ENCODE results near the gene POU2F3. TPM values are rescaled to one million over a fixed set of nuclear protein-coding genes. Genes with fewer than 3 reads are reported as not detected.
A peak's percentile ranks its signal among the peaks of the same experiment; 100 is the strongest.

The POU2F3 gene
- polyA plus RNA-seq, 3 donors = 0.38 to 0.64 (median 0.47) TPM

GRCh38 chr11:120280600-120281051, 40.7 kb downstream of the POU2F3 start:
- DNase-seq = no peak

- DNase-seq = no peak
These were observed 41.3 kb downstream of the POU2F3 start for GRCh38 chr11:120281143-120281795.

GRCh38 chr11:120283124-120283523, 43.2 kb downstream of the POU2F3 start:
- no peak for DNase-seq

GRCh38 chr11:120284272-120284671, 44.3 kb downstream of the POU2F3 start:
- DNase-seq = no peak

- no peak for DNase-seq
These were observed 45.3 kb downstream of the POU2F3 start for GRCh38 chr11:120285256-120285655.

DNA sequence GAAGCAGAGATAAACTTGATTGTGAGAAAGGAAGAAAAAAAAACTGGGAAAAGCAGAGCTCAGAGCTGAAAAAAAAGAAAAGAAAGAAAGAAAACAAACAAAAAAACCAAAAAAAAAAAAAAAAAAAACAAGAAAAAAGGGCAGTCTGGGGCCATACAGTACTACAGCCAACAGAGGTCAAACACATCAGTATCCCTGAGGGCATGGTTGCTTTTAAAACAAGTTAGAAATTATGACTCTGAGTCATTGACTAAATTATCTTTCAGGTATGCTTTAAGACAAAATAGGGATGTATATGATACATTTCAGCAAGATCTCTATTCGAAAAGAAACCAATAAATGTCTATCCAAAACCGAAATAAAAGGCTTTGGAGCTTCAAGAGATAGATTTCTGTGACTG, 48.1 kb downstream of the POU2F3 start:
- no peak for DNase-seq

DNA sequence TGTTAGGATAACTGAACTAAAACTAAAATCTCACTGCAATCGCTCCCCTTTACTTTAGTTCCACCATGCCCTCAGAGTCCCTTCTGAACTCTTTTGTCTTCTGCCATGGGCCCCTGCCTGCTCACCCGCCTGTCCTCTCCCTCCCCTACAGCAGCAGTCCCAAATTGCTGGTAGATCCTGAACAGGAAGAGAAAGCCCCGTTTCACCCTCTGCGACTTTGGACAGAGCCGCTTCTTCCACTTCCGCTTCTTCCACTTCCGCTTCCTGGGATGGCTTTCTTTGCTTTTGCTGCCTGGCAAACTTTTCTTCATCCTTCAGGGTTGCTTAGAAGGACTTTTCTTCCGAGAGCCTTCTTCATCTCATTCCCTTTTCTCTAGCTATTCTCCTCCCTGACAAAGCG, 49.5 kb downstream of the POU2F3 start:
- no peak for DNase-seq

DNA sequence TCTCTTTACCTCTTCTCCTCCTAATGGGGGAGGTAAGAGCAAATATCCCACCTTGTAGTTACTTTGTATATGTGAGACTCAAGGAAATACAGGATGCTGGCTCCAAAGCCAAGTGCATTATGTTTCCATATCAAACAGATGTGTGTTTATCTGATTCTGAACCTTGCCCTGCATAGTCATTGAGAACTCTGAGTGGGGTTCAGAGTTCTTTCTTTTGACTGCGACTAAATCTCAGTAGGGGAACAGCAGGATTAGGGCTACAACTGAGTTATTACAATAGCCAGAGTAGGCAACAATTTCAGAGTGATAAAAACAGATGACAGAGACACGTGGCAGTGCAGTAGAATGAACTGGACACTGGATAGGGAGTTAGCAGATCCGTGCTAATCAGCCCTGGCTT, 51.0 kb downstream of the POU2F3 start:
- DNase-seq = no peak

DNA sequence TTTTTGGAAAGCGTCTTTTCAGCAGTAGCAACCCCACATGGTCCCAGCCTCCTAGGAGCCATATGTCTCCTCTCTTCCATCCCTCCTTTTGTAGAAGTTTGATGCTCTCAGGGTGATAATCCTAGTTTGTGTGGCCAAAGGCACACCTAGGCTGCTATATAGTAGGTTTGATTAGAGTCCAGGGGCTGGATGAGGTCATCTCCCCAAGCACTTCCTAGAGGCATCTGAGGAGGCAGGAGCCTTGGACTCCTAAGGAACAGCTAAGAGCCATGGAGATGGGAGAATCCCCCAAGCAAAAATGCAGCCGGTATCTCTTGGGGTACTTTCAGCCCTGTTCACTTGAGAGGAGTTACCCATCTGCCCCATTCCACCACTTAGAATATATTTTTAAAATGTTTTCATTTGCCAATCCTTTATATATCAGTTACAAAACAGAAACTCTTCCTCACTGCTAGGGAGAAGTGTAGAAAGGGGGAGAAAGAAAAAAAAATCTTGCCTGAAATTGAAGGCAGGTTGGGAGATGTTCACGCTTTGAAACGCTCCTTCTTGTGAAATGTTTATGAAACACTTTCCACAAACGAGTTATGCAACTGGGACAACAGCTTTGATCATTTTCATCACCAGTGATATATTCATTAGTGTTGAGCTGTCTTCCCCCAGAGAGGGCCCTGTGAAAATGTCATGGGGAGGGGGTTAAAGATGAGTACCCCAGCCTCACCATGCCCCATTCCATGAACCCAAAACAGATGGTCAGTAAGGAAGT, 53.3 kb downstream of the POU2F3 start:
- DNase-seq = no peak

DNA sequence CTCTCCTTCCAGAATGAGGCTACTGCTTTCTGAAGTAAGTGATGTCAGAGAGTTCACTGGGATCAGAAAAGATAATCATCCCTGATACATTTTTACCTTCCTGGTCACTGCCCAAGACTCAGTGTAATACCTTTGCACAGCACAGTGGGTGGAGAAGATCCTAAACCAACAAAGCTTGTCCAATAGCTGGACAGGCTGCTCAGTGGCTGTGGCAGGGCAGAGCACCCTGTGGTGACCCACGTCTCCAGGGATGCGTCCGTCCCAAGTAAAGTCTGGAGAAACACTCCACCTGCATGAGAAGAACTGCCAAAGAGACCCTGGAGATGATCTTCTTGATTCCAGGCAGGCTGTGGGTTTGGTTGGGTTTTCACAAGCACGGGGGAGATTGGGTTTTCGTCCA, 54.2 kb downstream of the POU2F3 start:
- DNase-seq = no peak

DNA sequence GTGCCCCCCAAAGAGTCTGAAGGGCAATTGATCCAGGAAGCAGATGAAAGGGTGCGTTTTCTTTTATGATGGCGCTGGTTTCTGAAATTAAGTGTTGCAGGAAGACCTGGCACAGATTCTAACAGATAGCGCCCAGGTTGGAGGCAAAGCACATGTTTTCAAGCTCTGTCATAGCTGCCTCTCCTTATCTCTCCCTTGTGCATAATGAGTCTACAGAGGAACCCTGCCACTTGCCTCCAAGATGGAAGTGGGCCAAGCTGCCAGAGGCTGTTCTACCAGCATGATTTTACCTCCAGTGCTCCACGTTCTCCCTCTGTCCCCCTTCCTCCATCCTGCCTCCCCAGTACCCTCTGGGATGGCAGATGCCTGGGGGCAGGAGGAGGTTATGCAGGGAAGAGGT, 55.2 kb downstream of the POU2F3 start:
- DNase-seq = no peak

DNA sequence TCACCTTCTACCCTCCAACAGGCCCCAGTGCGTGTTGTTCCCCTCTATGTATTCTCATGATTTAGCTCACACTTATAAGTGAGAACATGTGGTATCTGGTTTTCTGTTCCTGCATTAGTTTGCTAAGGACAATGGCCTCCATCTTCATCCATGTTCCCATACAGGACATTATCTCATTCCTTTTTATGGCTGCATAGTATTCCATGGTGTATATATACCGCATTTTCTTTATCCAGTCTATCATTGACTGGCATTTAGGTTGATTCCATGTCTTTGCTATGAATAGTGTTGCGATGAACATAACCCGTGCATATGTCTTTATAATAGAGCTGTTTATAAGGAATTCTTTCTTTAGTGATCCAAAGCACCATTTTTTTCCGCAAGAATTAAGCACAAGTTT, 56.6 kb downstream of the POU2F3 start:
- no peak for DNase-seq

DNA sequence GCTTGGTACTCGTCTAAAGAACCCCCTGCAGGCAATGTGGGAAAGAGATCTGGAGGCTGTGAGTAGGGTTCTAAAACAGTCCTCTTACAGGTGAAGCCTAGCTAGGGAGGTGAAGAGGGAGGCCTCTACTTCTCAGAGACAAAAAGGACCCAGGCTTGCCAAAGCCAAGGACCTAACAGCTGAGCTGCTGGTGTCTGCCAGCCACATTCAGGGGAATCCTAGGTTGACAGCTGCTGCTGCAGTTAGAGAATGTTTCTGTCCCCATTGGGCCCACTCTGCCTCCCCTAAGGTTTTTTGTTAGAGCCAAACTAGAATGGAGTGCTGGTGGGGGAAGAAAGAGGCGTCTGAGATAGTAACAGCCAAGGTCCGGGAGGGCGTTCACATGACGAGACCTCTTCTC, 58.5 kb downstream of the POU2F3 start:
- no peak for DNase-seq

GRCh38 chr11:120302001-120302805, 62.3 kb downstream of the POU2F3 start:
- DNase-seq = no peak

DNA sequence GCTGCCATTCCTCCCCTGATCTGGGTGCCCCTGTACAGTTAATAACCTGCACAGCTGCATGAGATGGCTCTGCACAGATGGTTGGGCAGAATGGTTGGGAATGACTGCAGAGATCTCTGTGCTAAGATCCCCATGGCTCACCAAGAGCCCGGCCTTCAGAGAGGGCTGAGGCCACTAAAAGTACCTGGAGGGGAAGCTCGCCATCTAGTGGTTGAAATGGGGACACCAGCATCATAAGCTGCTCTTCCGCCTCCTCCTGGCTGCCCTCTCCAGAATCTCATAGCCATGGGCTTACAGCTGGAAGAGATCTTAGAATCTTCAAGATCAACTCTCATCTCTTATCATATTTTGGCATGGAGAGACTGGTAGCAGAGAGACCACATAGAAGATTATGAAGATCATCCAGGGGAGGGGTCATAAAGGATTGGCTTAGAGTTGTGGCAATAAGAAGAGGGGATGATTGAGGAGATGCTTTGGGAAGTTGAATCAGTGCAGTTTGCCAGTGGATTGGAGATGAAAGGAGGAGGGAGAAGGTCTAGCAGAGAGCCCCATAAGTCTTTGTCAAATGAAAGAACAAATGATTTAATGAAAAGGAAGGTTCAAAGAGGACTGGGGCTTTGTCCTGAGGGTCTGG, 63.2 kb downstream of the POU2F3 start:
- peak; percentile 61 for DNase-seq

GRCh38 chr11:120304526-120304925, 64.6 kb downstream of the POU2F3 start:
- no peak for DNase-seq

- DNase-seq = no peak
These were observed 65.3 kb downstream of the POU2F3 start for GRCh38 chr11:120305286-120305685.

DNA sequence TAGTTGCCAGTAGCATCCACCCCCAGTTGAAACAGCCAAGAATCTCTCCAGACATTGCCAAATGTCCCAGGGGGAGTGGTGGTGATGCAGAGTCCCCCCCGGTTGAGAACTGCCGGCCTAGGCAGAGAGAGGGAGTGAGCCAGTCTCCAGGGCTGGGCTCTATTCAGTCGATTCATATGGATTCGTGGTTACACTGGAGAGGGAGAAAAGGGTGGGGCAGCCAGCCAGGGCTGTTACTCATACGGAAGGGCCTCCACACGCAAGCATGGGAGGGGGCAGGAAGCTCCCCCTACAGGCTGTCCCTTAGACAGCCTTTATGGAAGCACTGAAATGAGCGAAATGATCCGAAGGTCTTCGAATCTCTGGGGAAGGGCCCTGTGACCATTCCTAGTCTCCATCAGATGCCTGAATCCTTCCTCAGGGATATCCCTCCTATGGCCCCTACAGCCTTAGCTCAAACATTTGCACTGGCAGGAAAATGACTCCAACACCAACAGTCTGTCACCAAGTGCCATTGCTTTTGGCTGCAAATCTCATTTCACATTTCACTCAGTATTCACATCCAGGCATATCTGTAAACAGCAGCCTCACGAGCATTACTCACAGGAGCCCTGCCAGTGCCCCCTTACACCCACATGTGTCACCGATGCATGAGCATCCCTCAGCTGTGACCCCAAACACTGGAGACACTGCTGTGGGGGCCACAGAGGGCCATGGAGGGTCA, 66.7 kb downstream of the POU2F3 start:
- DNase-seq = no peak

DNA sequence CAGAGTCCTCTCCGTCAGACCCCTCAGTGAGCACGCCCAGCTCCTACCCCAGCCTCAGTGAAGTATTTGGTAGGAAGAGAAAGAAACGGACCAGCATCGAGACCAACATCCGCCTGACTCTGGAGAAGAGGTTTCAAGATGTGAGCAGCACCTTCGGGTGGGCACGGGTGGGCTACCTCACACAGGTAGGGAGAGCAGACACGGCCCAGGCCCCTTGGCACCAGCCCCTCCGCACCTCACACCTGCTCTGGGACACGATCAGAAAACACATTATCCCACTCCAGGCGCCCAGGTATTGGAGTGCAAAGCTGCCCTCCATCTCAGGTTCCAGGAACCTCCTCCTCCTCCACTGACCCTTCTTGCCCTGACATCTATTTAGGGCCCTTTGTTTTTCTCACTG, 67.5 kb downstream of the POU2F3 start:
- no peak for DNase-seq

DNA sequence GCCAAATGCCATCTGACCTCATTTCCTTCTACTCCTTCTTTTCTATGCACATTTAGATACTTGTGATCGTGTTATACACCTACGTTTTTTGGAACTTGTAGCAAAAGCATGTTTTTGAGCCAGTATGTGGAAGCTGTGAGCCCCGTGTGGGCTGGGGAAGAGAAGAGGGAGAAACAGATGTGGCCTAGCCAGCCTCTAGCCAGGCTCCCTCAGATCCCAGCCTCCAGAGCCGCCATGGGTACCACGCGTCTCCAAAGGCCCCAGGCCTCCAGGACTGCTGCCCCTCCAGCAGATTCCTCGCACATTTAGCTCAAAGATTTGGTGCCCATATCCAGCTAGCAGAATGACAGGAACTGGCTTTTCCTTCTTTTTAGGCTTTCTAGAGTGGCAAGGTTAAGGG, 68.1 kb downstream of the POU2F3 start:
- DNase-seq = no peak

DNA sequence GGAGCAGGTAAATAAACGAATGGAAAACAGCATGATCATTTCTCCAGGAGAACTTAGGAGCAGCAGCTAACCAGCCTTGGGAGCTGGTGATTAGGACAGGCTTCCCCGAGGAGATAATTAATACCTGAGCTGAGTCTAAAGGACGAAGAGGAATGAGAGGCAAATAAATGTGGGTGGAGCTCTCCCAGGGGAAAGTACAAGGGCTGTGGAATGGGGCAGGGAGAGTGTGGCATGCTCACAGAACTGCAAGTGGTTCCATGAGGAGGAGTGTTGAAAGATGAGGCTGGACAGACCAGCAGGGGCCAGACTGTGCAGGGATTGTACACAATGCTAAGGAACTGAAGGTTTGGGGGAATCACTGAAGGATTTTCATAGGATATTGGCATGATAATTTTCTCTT, 70.9 kb downstream of the POU2F3 start:
- DNase-seq = no peak

- DNase-seq = no peak
These were observed 74.9 kb downstream of the POU2F3 start for GRCh38 chr11:120314861-120315260.

All from renal pelvis (tissue), 4 donors.